PC-3 (cell line): ENCODE measurements around the gene CEACAM7.

Experiments
- EZH2 ChIP-seq: fragments of 300-600 bp; sonication (generic); IDR thresholded peaks from one replicate; pipeline ENCODE4 v1.6.1; 2017; ENCODE audit warnings: antibody characterized with exemption, mild to moderate bottlenecking, low read length; ENCODE audit not compliant: unreplicated experiment
- EZH2phosphoT487 ChIP-seq: fragments of 300-600 bp; sonication (generic); IDR thresholded peaks from 2 replicates; pipeline ENCODE4 v1.6.1; 2018; ENCODE audit warnings: mild to moderate bottlenecking, antibody characterized with exemption, low read length, borderline replicate concordance
- TF ChIP-seq, protein P1 (sequence below): fragments of 300-600 bp; sonication (generic); conservative IDR thresholded peaks from 2 replicates; pipeline ENCODE4 v1.5.1; 2017; ENCODE audit warnings: antibody characterized with exemption, low read depth, mild to moderate bottlenecking, low read length

DNA sequence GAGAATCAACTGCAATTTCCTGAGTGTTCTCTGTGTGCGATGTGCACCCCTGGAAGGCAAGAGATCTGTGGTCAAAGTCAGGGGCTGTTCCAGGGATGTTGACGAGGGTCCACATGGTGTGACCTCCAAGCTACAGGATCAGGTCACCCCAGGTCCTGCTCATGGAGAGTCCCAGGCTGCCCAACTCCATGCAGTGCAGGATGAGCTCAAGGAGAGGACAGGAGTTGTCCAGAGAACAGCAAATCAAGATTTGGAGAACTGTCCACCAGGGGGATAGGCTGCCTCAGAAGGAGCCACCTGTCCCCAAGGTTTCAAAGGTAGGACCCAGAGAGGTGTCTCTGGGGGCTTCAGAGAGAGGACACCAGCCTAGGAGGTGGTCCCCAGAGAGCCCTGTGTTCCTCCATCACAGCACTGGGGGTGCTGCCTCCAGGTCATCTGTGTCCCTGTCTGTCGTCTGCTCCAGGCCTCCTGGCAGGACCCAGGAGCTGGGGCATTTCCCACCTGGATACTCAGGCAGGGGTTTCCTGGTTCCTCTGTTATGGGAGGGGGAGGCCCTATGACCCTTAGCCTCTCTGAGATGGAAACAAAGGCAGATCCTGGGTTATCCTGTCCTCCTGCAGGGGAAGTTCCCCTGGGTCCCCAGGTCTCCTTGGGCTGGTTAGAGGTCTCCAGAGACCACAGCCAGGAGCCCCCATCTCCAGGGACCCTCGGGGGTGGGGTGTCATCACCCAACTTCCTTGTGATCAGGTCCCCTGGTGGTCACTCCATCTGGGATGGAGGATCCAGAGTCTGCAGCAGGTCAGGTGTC is 2.1 kb upstream of the CEACAM7 start:
- no peak for TF ChIP-seq EZH2
- TF ChIP-seq, protein P1, sequence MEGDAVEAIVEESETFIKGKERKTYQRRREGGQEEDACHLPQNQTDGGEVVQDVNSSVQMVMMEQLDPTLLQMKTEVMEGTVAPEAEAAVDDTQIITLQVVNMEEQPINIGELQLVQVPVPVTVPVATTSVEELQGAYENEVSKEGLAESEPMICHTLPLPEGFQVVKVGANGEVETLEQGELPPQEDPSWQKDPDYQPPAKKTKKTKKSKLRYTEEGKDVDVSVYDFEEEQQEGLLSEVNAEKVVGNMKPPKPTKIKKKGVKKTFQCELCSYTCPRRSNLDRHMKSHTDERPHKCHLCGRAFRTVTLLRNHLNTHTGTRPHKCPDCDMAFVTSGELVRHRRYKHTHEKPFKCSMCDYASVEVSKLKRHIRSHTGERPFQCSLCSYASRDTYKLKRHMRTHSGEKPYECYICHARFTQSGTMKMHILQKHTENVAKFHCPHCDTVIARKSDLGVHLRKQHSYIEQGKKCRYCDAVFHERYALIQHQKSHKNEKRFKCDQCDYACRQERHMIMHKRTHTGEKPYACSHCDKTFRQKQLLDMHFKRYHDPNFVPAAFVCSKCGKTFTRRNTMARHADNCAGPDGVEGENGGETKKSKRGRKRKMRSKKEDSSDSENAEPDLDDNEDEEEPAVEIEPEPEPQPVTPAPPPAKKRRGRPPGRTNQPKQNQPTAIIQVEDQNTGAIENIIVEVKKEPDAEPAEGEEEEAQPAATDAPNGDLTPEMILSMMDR, result peak; percentile 27; the same call in 1 of the 2 replicates
- no peak for TF ChIP-seq EZH2phosphoT487
